NCI-H748 treated with DMSO at 0.1 percent for 48 hours (cell line): ENCODE results near the gene CLPX.
"Not testable (repeated sequence)": the region's sequence is repeated elsewhere in the genome, so short reads cannot be mapped to it uniquely, and the experiment has no call there.

ENCODE experiments used
- DNase-seq: peaks from one replicate; lab custom pipeline; 2025; lab: John Stamatoyannopoulos, UW

The CLPX gene

DNA sequence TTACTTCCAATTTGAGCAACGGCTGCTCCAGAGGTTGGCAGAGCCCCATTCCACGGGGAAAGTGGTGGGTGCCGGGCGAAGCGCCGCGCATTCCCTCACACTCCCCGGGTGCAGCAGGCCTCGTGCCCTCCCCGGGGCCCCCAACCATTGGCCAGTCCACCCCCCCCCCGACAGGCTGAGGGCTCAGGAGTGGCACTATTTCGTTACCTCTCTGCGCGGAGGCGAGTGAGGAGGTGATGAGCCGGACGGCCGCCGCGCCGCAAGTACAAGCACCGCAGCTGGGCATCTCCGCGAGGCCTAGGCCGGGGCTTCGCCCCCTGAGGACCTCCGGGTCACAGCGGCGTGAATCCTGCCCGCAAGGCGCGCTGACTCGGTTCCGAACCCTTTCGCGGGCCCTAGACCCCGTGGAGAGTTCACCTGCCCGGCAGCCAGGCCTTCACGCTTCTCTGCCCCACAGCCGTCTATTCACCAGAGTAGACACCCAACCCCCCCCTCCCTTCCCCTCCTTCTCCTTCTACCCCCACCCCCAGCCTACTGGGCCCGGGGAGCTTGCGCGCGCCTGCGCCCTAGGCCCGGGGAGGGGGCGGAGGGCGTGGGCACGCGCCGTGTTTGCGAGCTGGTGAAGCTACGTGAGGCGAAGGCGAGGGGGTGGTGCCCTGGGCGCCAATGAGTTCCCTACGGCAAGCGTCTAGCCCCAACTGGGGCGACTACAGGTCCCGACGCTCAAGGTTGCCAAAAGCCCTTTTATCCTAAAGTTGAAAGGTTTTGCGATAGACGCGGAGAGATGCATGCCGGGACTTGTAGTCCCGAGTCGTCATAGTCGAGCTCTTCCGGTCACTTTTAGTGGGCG is at the start of gene CLPX:
Gene CLPX, minus strand, starts transcription at position 475 of the 850 bp plus-strand sequence. Its CDS starts 189 bp downstream, at position 286.
- DNase-seq = peak; percentile 77

DNA sequence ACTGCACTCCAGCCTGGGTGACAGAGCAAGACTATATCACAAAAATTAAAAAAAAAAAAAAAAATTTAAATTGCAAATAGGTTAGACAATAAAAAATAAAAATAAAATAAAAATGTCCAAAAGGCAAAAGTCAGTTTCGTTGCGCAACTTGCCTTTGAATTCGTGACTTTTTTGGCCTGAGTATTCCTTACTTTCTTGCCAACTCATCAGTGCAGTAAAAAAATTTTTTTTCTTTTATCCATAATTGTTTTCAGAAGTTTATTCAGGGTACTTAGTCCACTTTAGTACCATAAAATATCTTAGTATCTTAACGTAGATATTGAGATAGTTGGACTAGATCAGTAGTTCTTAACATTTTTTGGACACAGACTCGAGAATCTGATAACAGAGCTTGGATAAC is 48.6 kb upstream of the CLPX start:
- DNase-seq = no peak

GRCh38 chr15:65232520-65232919 is 47.4 kb upstream of the CLPX start:
- DNase-seq = no peak

- no peak for DNase-seq
Observed at GRCh38 chr15:65231306-65231705, 46.2 kb upstream of the CLPX start.

- not testable (repeated sequence) for DNase-seq
Observed at GRCh38 chr15:65226901-65227300, 41.8 kb upstream of the CLPX start.

DNA sequence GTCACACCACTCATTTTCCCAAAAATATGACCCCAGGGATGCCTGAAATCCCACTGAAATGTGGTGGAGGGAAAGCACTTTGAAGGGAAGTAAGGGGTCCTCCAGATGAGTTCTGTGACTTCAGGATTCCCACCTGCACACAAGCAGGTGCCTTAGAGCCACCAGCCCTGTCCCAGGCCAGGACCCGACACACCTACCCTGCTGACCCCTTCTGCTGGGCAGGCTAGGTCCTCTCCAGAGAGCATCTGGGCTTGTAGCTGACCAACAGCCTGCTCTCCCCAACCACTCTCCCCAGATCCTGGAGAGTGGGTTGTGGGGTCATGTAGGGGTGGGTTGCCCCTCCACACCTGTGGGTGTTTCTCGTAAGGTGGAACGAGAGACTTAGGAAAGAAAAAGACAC is 41.1 kb upstream of the CLPX start:
- no peak for DNase-seq

DNA sequence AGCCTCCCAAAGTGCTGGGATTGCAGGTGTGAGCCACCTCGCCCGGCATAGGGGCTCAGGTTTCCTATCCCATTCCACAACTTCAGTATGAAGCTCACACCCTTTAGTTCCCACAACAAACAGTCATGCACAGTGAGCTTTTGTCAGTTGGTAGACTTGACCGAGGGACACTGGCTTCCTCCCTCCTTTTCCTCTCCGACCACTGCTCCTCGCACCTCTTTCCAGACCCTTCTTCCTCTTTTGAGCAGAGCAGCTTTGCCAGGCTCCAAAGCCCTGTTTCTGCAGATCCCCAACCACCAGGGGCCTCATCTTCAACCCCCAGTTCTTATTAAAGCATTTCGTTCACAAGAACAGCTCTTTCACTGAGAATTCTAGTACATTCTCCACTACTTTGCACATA is 38.9 kb upstream of the CLPX start:
- no peak for DNase-seq

DNA sequence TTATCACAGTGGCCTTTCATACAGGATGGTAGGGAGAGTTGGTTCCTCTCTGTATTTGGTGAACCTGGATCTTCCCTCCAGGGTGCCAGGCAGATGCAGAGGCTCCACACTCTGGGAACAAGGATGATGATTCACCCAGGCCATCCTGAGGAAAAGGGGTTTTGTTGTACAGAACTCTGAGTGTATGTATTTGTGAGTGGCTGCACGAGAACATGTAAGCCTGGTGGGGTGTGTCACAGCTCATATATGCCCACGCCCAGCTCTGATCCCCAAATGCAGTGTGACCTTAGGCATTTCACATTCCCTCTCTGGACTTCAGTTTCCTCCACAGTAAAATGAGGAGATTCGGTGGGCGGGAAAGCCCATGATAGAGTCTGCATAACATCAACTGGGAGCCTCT is 37.7 kb upstream of the CLPX start:
- no peak for DNase-seq

- DNase-seq = no peak
Observed at GRCh38 chr15:65221697-65222096, 36.6 kb upstream of the CLPX start.

- DNase-seq = no peak
Observed at GRCh38 chr15:65219137-65219536, 34.0 kb upstream of the CLPX start.

DNA sequence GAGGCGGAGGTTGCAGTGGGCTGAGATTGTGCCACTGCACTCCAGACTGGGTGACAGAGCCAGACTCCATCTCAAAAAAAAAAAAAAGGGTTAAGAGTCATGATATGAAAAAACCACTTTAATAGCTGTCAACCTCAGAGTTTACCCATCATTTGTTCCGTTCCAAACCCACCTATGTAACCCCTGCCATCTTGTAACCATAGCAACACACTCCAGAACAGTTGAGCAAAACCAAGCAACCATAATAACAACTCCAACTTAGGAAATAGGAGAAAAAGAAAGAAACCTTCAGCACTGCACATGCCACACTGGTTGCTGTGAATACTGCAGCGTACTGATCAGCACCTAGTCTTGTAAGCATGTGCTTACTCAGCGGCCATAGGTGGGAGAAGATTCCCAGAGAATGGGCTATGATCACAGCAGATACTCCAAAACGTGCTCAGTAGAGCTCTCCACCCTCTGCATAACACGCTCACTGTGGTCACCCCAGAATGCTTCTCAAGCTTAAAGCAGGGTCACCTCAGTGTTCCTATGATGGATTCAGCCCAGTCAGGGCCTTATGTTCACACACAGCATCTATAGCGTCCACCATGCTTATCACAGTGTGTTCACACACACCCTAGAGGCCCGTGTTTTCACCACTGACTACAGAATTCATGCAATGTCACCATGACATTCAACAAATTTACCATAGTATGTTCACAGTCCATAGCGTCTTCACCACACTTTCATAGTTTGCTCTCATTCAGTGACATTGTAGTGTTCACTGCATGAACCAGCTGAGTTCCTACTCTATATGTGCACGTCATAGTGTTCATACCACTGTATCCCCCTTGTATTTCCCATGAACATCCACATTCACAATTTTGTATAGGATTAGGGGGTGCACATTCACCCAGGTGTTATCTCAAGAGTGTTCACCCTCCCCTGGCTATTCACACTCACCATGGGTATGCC is 32.7 kb upstream of the CLPX start:
- no peak for DNase-seq

DNA sequence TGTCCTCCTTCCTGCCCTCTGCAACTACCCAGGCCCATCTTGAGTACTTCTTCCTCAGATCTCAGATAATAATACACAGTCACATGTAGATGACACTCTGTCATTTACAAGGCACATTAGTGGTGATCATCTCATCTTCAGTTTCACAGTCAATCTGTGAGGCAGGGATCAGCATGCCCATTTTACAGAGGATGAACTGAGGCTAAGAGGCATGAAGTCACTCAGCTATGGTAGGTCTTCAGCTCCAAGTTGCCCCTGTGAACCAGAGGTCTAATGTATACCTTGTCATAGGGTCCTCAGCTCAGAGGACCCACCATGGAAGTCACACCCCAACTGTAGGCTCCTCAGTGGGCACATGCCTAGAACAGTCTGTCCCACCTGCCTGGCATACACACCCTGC is 30.4 kb upstream of the CLPX start:
- DNase-seq = no peak

DNA sequence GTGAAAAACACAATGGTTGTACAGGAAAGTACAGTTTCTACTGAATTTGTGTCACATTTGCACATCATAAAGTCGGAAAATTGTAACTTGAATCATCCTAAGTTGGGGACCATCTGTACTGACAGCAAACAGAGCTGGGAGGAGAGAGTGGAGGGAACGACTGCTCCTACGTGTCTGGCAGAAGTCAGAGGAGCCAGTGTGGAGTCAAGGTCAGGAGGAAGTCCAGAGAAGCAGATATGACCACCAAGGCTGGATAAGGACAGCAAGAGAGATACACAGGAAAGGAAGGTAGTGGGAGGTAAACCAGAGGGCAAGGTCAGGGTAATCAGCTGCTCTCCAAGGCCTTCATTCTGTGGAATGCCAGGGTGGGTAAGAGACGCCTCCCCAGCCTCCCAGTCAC is 28.9 kb upstream of the CLPX start:
- DNase-seq = no peak

DNA sequence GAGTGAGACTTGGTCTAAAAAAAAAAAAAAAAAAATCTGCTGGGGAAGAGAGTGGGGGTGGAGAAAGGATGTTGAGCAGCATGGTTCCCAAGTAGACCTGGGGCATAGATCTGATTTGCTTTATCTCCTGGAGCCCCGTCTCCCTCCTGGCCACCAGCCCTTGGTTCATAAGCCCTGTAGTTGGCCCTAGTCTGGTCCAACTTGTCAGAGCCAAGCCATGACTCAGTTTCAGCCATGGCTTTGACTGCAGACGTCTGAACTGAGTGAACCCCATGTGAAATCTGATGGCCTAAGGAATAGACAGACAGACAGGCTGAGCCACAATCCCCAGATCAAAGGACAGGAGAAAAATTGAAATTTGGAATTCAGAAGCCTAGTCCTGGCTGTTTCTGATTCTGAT is 28.1 kb upstream of the CLPX start:
- DNase-seq = no peak

DNA sequence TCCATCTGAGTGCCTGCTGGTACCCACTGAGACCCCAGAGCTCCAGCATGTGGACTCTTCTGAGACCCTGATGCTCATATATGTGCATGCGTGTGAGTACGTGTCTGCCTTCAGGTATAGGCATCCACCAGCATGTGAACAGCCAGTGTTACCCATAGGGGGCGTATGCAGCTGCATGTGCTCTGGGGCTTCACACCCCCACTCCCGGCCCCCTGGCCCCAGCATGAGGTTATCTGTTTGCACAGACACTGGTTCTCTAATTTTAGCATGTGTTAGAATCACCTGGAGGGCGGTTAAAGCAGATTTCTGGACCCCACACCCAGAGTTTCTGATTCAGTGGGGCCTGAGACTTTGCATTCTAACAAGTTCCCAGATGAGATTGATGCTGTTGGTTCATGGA is 27.0 kb upstream of the CLPX start:
- DNase-seq = no peak

DNA sequence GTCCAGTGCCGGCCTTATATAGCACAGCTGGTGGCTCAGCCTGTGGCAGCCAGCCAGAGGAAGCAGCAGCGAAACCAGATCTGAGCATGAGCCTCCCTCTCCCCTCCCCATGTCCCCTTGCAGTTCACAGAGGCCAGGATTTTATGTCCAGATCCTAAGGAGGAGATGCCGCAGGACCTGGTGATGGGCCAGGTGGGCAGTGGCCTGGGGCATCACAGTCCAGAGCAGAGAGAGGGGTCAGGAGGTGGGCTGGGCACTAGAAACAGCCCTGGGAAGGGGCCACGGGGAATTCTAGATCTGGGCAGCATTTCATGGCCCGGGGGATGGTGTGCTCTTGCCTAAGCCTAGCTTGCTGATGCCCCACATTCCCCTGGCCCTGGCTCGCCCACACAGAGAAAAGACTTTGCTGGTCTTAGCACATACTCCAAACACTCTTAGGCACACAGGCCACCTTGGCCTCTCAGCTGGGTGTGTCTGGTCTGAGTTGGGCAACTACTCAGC is 26.4 kb upstream of the CLPX start:
- DNase-seq = no peak

- no peak for DNase-seq
Observed at GRCh38 chr15:65210770-65211481, 25.8 kb upstream of the CLPX start, which contains the start of gene CILP. Gene CILP, minus strand, starts transcription at chr15:65211473. Its CDS starts 1,718 bp downstream, at chr15:65209755.

DNA sequence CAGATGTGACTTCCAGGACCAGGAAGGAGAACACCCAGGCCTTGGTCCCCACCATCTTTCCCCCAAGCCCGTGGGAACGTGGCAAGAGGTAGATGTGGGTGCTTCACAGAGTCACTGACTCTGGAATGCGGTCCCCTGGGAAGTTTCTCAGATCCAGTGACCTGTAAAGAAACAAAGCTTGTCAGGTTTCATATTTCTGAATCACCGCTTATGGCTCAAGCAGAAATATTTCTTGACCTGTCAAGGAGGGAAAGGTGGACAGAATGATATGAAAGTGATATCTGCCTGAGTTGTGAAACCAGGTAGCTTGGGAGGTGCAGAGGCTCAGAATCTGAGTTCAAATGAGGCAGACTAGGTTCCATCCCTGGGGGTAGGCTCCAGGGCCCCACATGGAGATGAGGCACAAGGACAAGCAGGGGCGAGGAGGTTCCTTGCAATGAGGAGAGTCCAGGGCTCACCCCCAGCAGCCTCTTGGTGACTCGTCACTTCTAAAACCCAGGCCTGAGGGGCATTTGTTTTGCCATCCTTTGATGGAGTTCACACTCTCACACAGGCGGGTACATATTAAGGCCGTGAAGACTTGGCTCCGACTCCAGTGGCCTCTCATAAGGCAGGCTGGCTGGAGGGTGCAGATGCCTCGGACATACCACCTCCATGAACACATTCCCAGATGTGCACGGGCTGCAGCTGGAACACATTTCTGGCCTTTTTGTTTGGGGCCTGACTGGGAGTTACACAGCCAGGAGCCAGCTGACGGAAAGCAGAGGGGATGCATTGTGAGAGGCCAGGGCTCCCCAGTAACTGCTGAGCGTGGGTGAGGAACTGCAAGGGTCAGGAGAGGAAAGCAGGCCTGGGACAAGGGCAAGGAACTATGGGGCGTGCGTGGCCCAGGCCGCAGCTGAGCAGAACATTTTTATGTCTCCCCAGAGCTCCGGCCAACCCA is 24.8 kb upstream of the CLPX start:
- no peak for DNase-seq

DNA sequence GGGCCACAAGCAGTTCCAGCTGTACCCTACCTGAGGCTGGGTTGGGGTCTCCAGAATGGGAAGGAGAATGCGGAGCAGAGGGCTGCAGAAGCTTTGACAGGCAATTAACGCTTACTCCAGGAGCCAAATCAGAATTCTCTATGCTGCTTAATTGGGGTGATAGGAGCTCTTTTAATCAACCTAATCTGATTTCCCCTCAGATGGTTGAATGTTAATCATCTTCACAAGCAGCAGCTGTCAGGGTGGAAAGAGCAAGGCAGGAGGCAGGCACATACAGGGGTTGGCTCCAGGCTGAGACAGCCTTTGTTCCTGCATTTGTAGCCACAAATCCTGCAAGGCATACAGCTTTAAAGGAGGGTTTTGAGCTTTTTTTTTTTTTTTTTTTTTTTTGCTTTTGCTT is 23.5 kb upstream of the CLPX start:
- no peak for DNase-seq

DNA sequence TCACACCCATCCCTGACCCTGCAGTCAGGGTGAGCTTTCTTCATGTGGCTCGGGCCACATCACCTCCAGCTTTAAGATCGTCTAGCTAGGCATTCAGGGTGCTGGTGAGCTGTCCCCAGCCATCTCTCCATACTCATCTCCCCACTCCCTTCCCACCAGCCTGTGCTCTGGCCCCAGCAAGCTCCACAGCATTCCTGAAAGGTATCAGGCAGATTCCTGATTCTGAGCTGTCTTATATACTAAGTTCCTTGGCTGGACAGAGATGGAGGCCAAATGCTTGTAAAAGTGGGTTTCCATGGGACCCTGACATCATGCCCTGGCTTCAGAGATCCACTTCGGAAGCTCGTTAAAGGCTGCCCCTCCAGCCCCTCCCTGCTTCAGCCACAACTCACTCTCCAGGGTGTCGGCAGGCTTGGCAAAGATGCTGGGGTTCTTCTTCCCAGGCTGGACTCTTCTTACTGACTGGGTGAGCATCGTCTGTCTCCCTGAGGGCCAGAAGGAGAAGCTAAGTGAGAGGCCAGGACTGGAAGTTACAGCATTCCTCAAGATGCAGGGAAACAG is 22.2 kb upstream of the CLPX start:
- DNase-seq = no peak

DNA sequence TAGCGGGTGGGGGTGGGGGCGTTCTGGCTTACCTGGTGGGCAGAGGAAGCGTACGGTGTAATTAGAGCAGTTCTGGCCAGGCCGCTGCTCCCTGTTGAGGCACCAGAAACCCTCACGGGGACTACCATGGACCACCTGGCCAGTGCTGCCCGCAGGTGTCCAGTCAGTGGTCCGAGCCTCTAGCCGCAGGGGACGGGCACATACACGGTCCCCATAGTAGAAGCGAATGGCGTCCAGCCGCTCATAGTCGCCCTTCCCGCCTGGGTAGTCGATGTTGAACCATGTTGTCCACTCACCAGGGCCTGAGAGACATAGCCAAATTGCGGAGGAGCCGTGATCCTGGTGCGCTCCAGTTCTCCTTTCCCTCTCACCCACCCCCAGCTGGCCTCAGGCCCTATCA is 21.6 kb upstream of the CLPX start:
- no peak for DNase-seq
